ENCODE results near the gene HGFAC. TPM values are rescaled to one million over a fixed set of nuclear protein-coding genes. Genes with fewer than 3 reads are reported as not detected.

HGFAC gene
- total RNA-seq, 1 donor from 2014 or later = 1.2 TPM

DNA sequence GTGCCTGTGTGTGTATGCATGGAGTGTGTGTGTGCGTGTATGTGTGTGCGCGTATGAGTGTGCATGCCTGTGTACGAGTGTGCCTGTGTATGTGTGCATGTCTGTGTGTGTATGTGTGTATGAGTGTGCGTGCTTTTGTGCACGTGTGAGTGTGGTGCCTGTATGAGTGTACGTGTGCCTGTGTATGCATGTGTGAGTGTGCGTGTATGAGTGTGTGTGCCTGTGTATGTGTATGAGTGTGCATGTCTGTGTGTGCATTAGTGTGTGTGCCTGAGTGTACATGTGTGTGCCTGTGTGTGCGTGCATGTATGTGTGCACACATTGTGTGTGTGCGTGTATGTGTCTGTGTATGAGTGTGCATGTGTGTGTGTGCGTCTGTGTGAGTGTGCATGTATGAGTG is 27.0 kb downstream of the HGFAC start:
- Histone ChIP-seq H3K36me3 (no peaks in the 10 kb centered on the region), H3K4me1 (no peaks in the 10 kb centered on the region), H3K27me3 (peaks cover 28% of the 10 kb centered on the region), H3K9me3 (no peaks in the 10 kb centered on the region), H3K27ac (no peak overlapping the region), H3K4me3 (no peak overlapping the region)
- DNase-seq (no peak), ATAC-seq (no peak)
- intact Hi-C loops (cut with DNase I) = no loop called here
- no peak for TF ChIP-seq CTCF (IDR thresholded peaks at IDR 0.05)

DNA sequence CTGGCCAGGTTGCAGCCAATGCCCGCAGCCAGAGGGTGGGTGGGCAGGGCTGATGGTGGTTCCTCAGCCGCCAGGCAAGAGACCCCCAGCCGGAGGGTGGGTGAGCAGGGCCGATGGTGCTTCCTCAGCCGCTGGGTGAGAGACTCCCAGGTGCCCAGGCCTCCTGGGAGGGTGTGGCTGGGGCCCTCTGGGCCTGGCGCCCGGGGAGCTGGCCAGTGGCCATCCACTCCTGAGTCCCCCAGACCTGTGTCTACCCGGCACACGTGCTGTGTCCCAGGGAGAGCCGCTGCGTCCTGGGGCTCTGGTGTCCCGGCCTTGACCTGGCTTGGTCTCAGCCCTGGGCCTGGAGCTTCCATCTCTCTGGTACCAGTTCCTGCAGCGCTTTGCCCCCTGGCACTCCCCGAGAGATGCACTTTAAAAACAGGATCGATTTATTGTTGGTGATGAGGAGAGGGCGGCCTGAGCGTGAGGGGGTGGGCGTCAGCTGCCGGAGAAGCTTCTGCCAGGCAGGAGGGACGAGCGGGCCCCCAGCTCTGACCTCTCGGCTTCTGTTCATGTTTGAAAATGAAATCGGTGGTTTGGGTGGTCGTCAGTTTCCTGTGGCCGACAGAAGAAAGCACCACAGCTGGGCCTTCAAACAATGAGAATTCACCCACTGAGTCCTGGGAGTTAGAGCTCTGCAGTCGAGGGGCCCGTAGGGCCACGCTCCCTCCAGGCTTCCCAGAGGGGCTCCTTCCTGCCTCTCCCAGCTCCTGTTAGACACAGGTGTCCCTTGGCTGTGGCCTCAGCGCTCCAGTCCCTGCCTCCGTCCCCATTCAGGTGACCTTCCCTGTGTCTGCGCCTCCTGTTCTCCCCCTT is 27.8 kb downstream of the HGFAC start:
- H3K36me3 ChIP-seq = no peaks in the 10 kb centered on the region
- no peaks in the 10 kb centered on the region for H3K4me1 ChIP-seq
- intact Hi-C loops (cut with DNase I) = no loop called here
- no peak overlapping the region for H3K27ac ChIP-seq
- peaks cover 23% of the 10 kb centered on the region for H3K27me3 ChIP-seq
- no peak for ATAC-seq
- no peak for DNase-seq
- TF ChIP-seq CTCF (IDR thresholded peaks at IDR 0.05) = no peak
- no peak overlapping the region for H3K4me3 ChIP-seq
- no peaks in the 10 kb centered on the region for H3K9me3 ChIP-seq

- H3K9me3 ChIP-seq = no peaks in the 10 kb centered on the region
- no peak for DNase-seq
- intact Hi-C loops (cut with DNase I) = no loop called here
- no peaks in the 10 kb centered on the region for H3K36me3 ChIP-seq
- H3K4me1 ChIP-seq = no peaks in the 10 kb centered on the region
- no peak for ATAC-seq
- no peak for TF ChIP-seq CTCF (IDR thresholded peaks at IDR 0.05)
- H3K27me3 ChIP-seq = peaks cover 18% of the 10 kb centered on the region
- H3K27ac ChIP-seq = no peak overlapping the region
- H3K4me3 ChIP-seq = no peak overlapping the region
Measured at GRCh38 chr4:3470244-3471097, 28.7 kb downstream of the HGFAC start.

DNA sequence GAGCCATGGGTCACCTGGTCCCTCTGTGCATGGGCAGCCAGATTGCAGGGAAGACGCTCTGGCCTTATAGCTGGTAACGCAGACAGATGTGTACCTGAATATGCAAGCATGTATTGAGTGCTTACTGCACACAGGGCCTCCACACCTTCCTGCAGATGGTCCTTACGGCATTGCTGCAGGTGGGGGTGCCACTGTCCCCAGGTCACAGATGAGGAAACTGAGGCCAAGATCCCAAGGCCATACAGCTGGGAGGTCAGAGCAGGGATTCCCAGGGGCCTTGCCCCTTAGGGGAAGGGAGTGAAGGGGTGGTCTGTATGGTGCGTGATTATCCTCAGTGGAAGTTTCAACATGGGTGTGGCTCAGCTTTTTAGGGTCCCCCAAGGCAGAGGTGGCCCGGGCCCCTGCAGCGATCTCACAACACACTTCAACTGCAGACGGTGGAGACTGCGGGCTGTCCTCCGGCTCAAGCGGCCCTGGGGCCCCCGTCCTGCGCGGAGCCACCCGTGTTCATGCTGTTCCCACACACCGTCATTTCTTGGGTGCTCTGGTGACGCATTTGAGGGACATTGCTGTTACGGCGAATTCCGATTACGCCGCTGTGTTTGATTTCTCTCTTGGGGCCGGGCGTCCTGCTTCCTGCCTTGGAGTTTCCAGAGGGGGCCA is 29.5 kb downstream of the HGFAC start:
- DNase-seq (no peak), ATAC-seq (no peak)
- Histone ChIP-seq H3K4me1 (no peaks in the 10 kb centered on the region), H3K27me3 (peaks cover 10% of the 10 kb centered on the region), H3K9me3 (no peaks in the 10 kb centered on the region), H3K27ac (no peak overlapping the region), H3K36me3 (no peaks in the 10 kb centered on the region), H3K4me3 (no peak overlapping the region)
- no peak for TF ChIP-seq CTCF (IDR thresholded peaks at IDR 0.05)
- intact Hi-C loops (cut with DNase I) = no loop called here

DNA sequence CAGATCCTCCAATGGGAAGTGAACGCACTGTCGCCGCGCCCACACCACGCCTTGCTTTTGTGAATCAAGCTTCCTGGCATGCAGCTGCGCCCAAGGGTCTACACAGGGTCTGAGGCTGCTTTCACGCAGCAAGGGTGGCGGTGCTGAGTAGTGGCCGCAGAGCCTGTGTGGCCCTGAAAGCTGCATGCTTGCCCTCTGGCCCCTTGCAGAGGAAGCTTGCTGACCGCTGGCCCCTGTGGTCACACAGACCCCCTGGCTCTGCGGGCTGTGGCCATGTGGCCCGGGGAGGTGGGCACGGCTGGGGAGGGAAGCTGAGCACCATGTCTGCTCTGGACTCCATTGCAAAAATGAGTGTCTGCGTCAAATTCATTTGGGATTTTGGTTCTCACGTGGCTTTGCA is 30.1 kb downstream of the HGFAC start:
- H3K27ac ChIP-seq = no peak overlapping the region
- no peak for TF ChIP-seq CTCF (IDR thresholded peaks at IDR 0.05)
- H3K27me3 ChIP-seq = peaks cover 4% of the 10 kb centered on the region
- H3K9me3 ChIP-seq = no peaks in the 10 kb centered on the region
- intact Hi-C loops (cut with DNase I) = no loop called here
- H3K4me1 ChIP-seq = no peaks in the 10 kb centered on the region
- no peaks in the 10 kb centered on the region for H3K36me3 ChIP-seq
- ATAC-seq (no peak), DNase-seq (no peak)
- H3K4me3 ChIP-seq = no peak overlapping the region
